ENCODE measurements around the gene UCN2.

DNA sequence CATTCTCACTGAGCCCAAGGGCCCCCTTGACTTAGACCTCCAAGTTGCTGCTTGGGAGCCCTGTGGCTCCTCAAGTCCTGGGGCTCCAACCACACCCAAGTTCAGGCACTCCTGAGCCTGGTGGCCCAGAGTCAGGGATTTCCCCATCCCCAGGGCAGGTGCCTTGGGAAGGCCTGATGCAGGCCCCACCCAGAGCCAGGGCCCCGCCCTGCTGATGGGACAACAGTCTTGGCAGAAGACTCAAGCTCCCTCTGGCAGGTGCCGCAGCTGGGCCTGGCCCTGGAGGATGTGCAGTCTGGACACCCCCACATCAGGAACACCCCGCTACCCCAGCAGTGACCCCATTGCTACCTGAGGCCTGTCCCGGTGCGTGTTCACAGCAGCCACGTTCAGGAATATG, 41.9 kb downstream of the UCN2 start:
- TF ChIP-seq POLR2A (IDR thresholded peaks at IDR 0.05; ENCODE audit: low read depth, low read length): no peak
- no peak for TF ChIP-seq POLR2AphosphoS5 (IDR thresholded peaks at IDR 0.05; ENCODE audit: low read depth, low read length)
